ENCODE results near the gene FCSK. TPM values are rescaled to one million over a fixed set of nuclear protein-coding genes. Genes with fewer than 3 reads are reported as not detected.

FCSK gene
- total and polyA plus RNA-seq, 7 donors, result 4.9 to 11.0 (median 8.0) TPM

DNA sequence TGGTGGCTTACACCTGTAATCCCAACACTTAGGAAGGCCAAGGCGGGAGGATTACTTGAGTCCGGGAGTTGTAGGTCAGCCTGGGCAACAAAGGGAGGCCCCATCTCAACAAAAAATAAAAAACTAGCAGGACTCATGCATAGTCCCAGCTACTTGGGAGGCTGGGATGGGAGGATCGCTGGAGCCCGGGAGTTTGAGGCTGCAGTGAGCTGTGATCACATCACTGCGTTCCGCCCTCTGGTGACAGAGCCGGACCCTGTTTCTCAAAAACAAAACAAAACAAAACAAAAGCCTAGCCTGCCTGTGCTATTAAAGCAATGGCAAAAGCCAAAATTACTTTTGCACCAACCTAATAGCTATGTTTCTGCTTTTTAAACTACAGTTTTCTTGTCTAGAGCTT lies 1.5 kb downstream of the FCSK start:
- DNase-seq (no peak), ATAC-seq (no peak)
- peaks cover 9% of the 10 kb centered on the region for H3K4me1 ChIP-seq
- no peaks in the 10 kb centered on the region for H3K9me3 ChIP-seq
- peak overlapping the region; percentile 98 for H3K4me3 ChIP-seq
- no peak for TF ChIP-seq CTCF (IDR thresholded peaks at IDR 0.05)
- WGBS, 3 donors, result 82 to 87% (median 86%) methylated on average over 7 of the region's 7 CpGs
- H3K36me3 ChIP-seq (ENCODE audit: insufficient read depth in 1 of 2, low read depth in 1 of 2), result peaks cover 0 to 3% of the 10 kb centered on the region in 2 donors
- H3K27ac ChIP-seq, result no peak overlapping the region
- H3K27me3 ChIP-seq (ENCODE audit: insufficient read depth in 3 of 3, low read length in 2 of 3), result peaks cover 0 to under 1% (median 0%) of the 10 kb centered on the region in 3 donors
- intact Hi-C loops (cut with DNase I), result loop anchor here in 1 of 2 donors (2.0 kb wide), 1 partner anchor 17 kb away; the partner anchor contains the start of gene ST3GAL2

DNA sequence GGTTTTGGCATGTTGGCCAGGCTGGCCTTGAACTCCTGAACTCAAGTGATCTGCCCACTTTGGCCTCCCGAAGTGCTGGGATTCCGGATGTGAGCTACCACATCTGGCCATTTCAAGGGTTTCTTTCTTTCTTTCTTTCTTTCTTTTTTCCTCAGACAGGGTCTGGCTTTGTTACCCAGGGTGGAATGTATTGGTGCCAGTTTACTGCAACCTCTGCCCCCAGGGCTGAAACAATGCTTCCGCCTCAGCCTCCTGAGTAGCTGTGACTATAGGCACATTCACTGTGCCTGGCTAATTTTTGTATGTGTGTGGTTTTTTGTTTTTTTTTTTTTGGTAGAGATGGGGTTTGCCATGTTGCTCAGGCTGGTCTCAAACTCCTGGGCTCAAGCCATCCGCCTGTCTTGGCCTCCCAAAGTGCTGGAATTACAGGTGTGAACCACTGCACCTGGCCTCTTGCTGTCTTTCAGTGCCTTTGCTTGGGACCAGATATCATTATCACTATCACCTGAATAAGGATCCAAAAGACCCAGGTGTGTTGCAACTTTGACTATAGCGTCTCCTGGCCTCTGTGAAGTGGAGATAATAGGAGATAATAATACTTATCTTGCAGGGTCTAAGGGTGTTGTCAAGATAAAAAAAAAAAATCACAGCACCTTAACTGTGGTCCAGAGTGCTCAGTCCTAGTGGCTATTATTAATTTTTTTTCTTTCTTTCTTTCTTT lies 3.2 kb downstream of the FCSK start:
- 91 to 94% (median 92%) methylated on average over 5 of the region's 5 CpGs for WGBS, 3 donors

GRCh38 chr16:70460737-70461261 lies 6.4 kb downstream of the FCSK start:
- ATAC-seq (peak; percentile 83 to 85 (median 84)), DNase-seq (no peak)
- Histone ChIP-seq H3K4me3 (no peak overlapping the region), H3K36me3 (ENCODE audit: insufficient read depth in 1 of 2, low read depth in 1 of 2) (peaks cover 0 to 32% of the 10 kb centered on the region in 2 donors), H3K27me3 (ENCODE audit: insufficient read depth in 3 of 3, low read length in 2 of 3) (no peaks in the 10 kb centered on the region), H3K4me1 (peaks cover 13% of the 10 kb centered on the region), H3K27ac (peak overlapping the region; percentile 2), H3K9me3 (no peaks in the 10 kb centered on the region)
- no peak for TF ChIP-seq CTCF (IDR thresholded peaks at IDR 0.05)
- WGBS, 3 donors, result 45 to 58% (median 49%) methylated on average over 8 of the region's 8 CpGs
- intact Hi-C loops (cut with DNase I), result no loop called here

More for the DNA sequence above, 3.2 kb downstream of the FCSK start:
- H3K4me3 ChIP-seq, result no peak overlapping the region
- DNase-seq (no peak), ATAC-seq (no peak)
- no peaks in the 10 kb centered on the region for H3K9me3 ChIP-seq
- peaks cover 17% of the 10 kb centered on the region for H3K4me1 ChIP-seq
- no peak for TF ChIP-seq CTCF (IDR thresholded peaks at IDR 0.05)
- intact Hi-C loops (cut with DNase I), result no loop called here
- no peaks in the 10 kb centered on the region for H3K27me3 ChIP-seq (ENCODE audit: insufficient read depth in 3 of 3, low read length in 2 of 3)
- peaks cover 0 to 3% of the 10 kb centered on the region in 2 donors for H3K36me3 ChIP-seq (ENCODE audit: insufficient read depth in 1 of 2, low read depth in 1 of 2)
- H3K27ac ChIP-seq, result no peak overlapping the region

DNA sequence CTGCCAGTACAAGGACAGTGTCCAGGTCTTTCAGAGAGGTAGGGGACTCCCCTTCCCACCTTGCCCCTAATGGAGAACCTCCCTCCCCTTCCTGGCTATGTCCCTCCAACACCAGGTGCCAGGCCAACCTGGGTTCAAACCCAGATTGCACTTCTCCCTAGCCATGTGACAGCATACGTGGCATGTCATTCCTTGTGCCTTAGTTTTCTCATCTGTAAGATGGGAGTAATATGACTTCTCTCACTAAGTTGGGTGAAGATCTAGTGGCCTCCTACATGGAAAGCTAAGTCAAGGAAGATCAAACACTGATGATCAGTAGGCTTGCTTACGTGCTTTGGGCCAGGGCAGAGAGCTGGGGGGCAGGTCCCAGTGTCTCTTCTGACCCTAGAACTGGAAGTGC lies 8.8 kb downstream of the FCSK start:
- Histone ChIP-seq H3K9me3 (no peaks in the 10 kb centered on the region), H3K27ac (no peak overlapping the region), H3K4me1 (peaks cover 26% of the 10 kb centered on the region), H3K4me3 (no peak overlapping the region), H3K27me3 (ENCODE audit: insufficient read depth in 3 of 3, low read length in 2 of 3) (no peaks in the 10 kb centered on the region), H3K36me3 (ENCODE audit: insufficient read depth in 1 of 2, low read depth in 1 of 2) (peaks cover 0 to 43% of the 10 kb centered on the region in 2 donors)
- TF ChIP-seq CTCF (IDR thresholded peaks at IDR 0.05), result no peak
- no peak for ATAC-seq
- no peak for DNase-seq
- WGBS, 3 donors, result 92 to 100% (median 96%) methylated on average over 2 of the region's 2 CpGs
- intact Hi-C loops (cut with DNase I), result no loop called here
